HCT116 (cell line): ENCODE measurements around the gene MMP24. TPM values are rescaled to one million over a fixed set of nuclear protein-coding genes. Genes with fewer than 3 reads are reported as not detected.

Experiments
- ATAC-seq: fragments of 200-7000 bp; cut with Tn5 transposase; 2 replicates; pipeline ENCODE4 v1.9.1; 2020; ENCODE audit warnings: mild to moderate bottlenecking, moderate library complexity
- BruUV-seq: library from RNA; stranded (reverse); fragments of 400-500 nt; replicated peaks from 2 replicates; lab custom pipeline; 2021; lab: Mats Ljungman, UMichigan
- CTCF ChIA-PET: fragments of 300-600 bp; sonication (Branson Sonifier 250); formaldehyde crosslinking; loops from one replicate; lab custom pipeline; 2021; ENCODE audit warnings: antibody characterized with exemption; lab: Charles Lee
- POLR2A ChIA-PET: fragments of 300-600, 350-600 bp; sonication (Branson Sonifier 250); formaldehyde crosslinking; loops from one replicate; lab custom pipeline; 2021; ENCODE audit warnings: antibody characterized with exemption; lab: Charles Lee
- RAD21 ChIA-PET, 2 experiments: fragments of 300-600 bp; sonication (Branson Sonifier 250); formaldehyde crosslinking; loops; one replicate each; lab custom pipeline; 2023; ENCODE audit warnings: low total read pairs in 2 of 2; ENCODE audit not compliant: uncharacterized antibody in 2 of 2, unreplicated experiment in 2 of 2, low non-redundant PET in 1 of 2; lab: Charles Lee
- DNase-seq: peaks from one replicate; pipeline ENCODE4 v3.0.0-alpha.2; 2010; ENCODE audit warnings: low read depth, low spot score
- H2AFZ ChIP-seq: fragments of 200-600 bp; shearing (Covaris generic), sonication (generic); 2 replicates; pipeline ENCODE4 v1.6.1; 2017; ENCODE audit warnings: low read depth, mixed run types, mixed read lengths, antibody characterized with exemption, low read length; ENCODE audit not compliant: poor library complexity, severe bottlenecking
- H3K27ac ChIP-seq: 2 replicates; pipeline ENCODE4 v1.5.1; 2012; ENCODE audit warnings: low read depth, low read length
- H3K27me3 ChIP-seq: fragments of 200-600 bp; sonication (generic); 2 replicates; pipeline ENCODE4 v1.6.1; 2016; ENCODE audit warnings: mixed run types, low read length, mixed read lengths; ENCODE audit not compliant: insufficient read depth
- H3K36me3 ChIP-seq, 2 experiments: fragments of 200-500 bp in 1 of 2; fragments of 200-600 bp in 1 of 2; sonication (Bioruptor generic) in 1 of 2; sonication (generic) in 1 of 2; 2 replicates each; pipeline versions ENCODE4 v1.5.1 to v1.6.1; 2014 to 2016; ENCODE audit warnings: low read length in 2 of 2, inconsistent platforms in 1 of 2, mixed read lengths in 1 of 2, mixed run types in 1 of 2; ENCODE audit not compliant: insufficient read depth in 2 of 2, control insufficient read depth in 1 of 2
- H3K4me1 ChIP-seq, 2 experiments: fragments of 200-600 bp in 1 of 2; sonication (generic) in 1 of 2; 2 replicates each; pipeline versions ENCODE4 v1.5.1 to v1.6.1; 2012 to 2017; ENCODE audit warnings: low read length in 2 of 2, inconsistent platforms in 1 of 2, mild to moderate bottlenecking in 1 of 2, mixed read lengths in 1 of 2, mixed run types in 1 of 2, moderate library complexity in 1 of 2; ENCODE audit not compliant: insufficient read depth in 2 of 2, control insufficient read depth in 1 of 2
- H3K4me2 ChIP-seq: fragments of 200-600 bp; sonication (generic); 2 replicates; pipeline ENCODE4 v1.6.1; 2017; ENCODE audit warnings: mixed run types, low read length, mixed read lengths
- H3K4me3 ChIP-seq, 2 experiments: fragments of 200-600 bp in 1 of 2; sonication (generic) in 1 of 2; replicated peaks in 1 of 2; 2 replicates each; pipeline ENCODE4 v1.5.1; 2011 to 2016; ENCODE audit warnings: low read length in 2 of 2, control low read depth in 1 of 2, low read depth in 1 of 2, mild to moderate bottlenecking in 1 of 2, mixed read lengths in 1 of 2, mixed run types in 1 of 2
- H3K79me2 ChIP-seq: fragments of 200-600 bp; sonication (generic); 2 replicates; pipeline ENCODE4 v1.6.1; 2017; ENCODE audit warnings: mild to moderate bottlenecking, mixed run types, low read length, moderate library complexity, mixed read lengths; ENCODE audit not compliant: insufficient read depth
- H3K9ac ChIP-seq: fragments of 200-600 bp; sonication (generic); 2 replicates; pipeline ENCODE4 v1.6.1; 2016; ENCODE audit warnings: low read length, mixed read lengths
- H3K9me2 ChIP-seq: fragments of 200-600 bp; sonication (generic), shearing (Covaris generic); 2 replicates; pipeline ENCODE4 v1.6.1; 2017; ENCODE audit warnings: mixed run types, mild to moderate bottlenecking, moderate library complexity; ENCODE audit not compliant: insufficient read depth
- H3K9me3 ChIP-seq, 2 experiments: fragments of 200-500 bp in 1 of 2; fragments of 200-600 bp in 1 of 2; sonication (Bioruptor generic) in 1 of 2; sonication (generic) in 1 of 2; 2 replicates each; pipeline ENCODE4 v1.6.1; 2014 to 2017; ENCODE audit warnings: low read length in 2 of 2, mixed read lengths in 2 of 2, inconsistent platforms in 1 of 2, low read depth in 1 of 2, mild to moderate bottlenecking in 1 of 2, mixed run types in 1 of 2, moderate library complexity in 1 of 2; ENCODE audit not compliant: control insufficient read depth in 1 of 2, insufficient read depth in 1 of 2
- H4K20me1 ChIP-seq: fragments of 200-600 bp; sonication (generic), shearing (Covaris generic); 2 replicates; pipeline ENCODE4 v1.6.1; 2017; ENCODE audit warnings: mixed run types, mild to moderate bottlenecking, moderate library complexity; ENCODE audit not compliant: insufficient read depth
- ATF3 ChIP-seq: IDR thresholded peaks from 2 replicates; pipeline ENCODE4 v1.6.1; 2012
- EZH2 ChIP-seq: fragments of 200-600 bp; sonication (generic); IDR thresholded peaks from 2 replicates; pipeline ENCODE4 v1.6.1; 2017; ENCODE audit warnings: antibody characterized with exemption, mixed run types
- FOSL1 ChIP-seq: IDR thresholded peaks from 2 replicates; pipeline ENCODE4 v1.6.1; 2012; ENCODE audit warnings: low read depth
- MAX ChIP-seq: IDR thresholded peaks from 2 replicates; pipeline ENCODE4 v1.6.1; 2012
- REST ChIP-seq: IDR thresholded peaks from 2 replicates; pipeline ENCODE4 v1.6.1; 2012; ENCODE audit warnings: low read depth
- YY1 ChIP-seq: IDR thresholded peaks from 2 replicates; pipeline ENCODE4 v1.6.1; 2011; ENCODE audit warnings: low read length, low read depth, moderate library complexity, mild to moderate bottlenecking; ENCODE audit not compliant: insufficient replicate concordance; ENCODE audit errors: extremely low read depth
- ZFX ChIP-seq: fragments of 450-650 bp; IDR thresholded peaks from 2 replicates; pipeline ENCODE4 v1.6.1; 2017
- intact Hi-C: fragments of 100-400 bp; cut with micrococcal nuclease; formaldehyde crosslinking; loops from 2 replicates; pipeline ENCODE4 v1.10.0; 2022
- total RNA-seq: library from RNA; stranded (reverse); gene quantifications from one replicate; pipeline ENCODE4 v1.2.1, GENCODE V29; 2021; ENCODE audit not compliant: unreplicated experiment

MMP24 gene
- total RNA-seq, 1 experiment from 2014 or later, result not detected

GRCh38 chr20:35253010-35253409 is 26.5 kb downstream of the MMP24 start:
- intact Hi-C loops, result no loop called here
- Histone ChIP-seq H2AFZ (no peak overlapping the region), H3K4me3 (no peak overlapping the region), H3K27ac (no peak overlapping the region), H3K9me3 (no peaks in the 10 kb centered on the region), H3K9me2 (no peaks in the 10 kb centered on the region), H3K4me1 (peaks cover 0 to 3% of the 10 kb centered on the region in 2 experiments; a peak in 1 of 4 replicates), H4K20me1 (no peaks in the 10 kb centered on the region), H3K36me3 (no peaks in the 10 kb centered on the region), H3K9ac (no peak overlapping the region), H3K79me2 (no peaks in the 10 kb centered on the region), H3K27me3 (no peaks in the 10 kb centered on the region), H3K4me2 (no peak overlapping the region)
- ATAC-seq (no peak), DNase-seq (no peak)
- POLR2A ChIA-PET, result no interaction called here
- no TSS peak for BruUV-seq
- CTCF ChIA-PET, result no interaction called here
- RAD21 ChIA-PET, result no interaction called here
- TF ChIP-seq REST, result no peak

- H3K4me1 ChIP-seq, result peaks cover 0 to 3% of the 10 kb centered on the region in 2 experiments; a peak in 1 of 4 replicates
- no peaks in the 10 kb centered on the region for H3K9me3 ChIP-seq
- intact Hi-C loops, result no loop called here
- BruUV-seq, result no TSS peak
- no peak overlapping the region for H3K9ac ChIP-seq
- ChIA-PET CTCF (interaction anchor here (1.0 to 1.6 kb wide), 2 partner anchors 9 to 110 kb away, joined by 3 to 4 read pairs; no protein-coding TSS in a partner anchor), RAD21 (no interaction called here), POLR2A (no interaction called here)
- no peaks in the 10 kb centered on the region for H3K9me2 ChIP-seq
- no peaks in the 10 kb centered on the region for H3K36me3 ChIP-seq
- no peak overlapping the region for H3K4me2 ChIP-seq
- H3K27ac ChIP-seq, result no peak overlapping the region
- no peak overlapping the region for H3K4me3 ChIP-seq
- no peak for TF ChIP-seq ATF3
- TF ChIP-seq MAX, result no peak
- TF ChIP-seq FOSL1, result no peak
- TF ChIP-seq REST, result no peak
- TF ChIP-seq ZFX, result no peak
- no peak for TF ChIP-seq EZH2
- no peak for TF ChIP-seq YY1
- H3K27me3 ChIP-seq, result no peaks in the 10 kb centered on the region
- DNase-seq (no peak), ATAC-seq (no peak)
- H2AFZ ChIP-seq, result no peak overlapping the region
- H3K79me2 ChIP-seq, result no peaks in the 10 kb centered on the region
- no peaks in the 10 kb centered on the region for H4K20me1 ChIP-seq
These were observed 28.0 kb downstream of the MMP24 start for GRCh38 chr20:35254448-35254999.
